ENCODE data around the gene PPHLN1. TPM values are rescaled to one million over a fixed set of nuclear protein-coding genes. Genes with fewer than 3 reads are reported as not detected.

PPHLN1 gene
- total RNA-seq, 1 donor from 2014 or later: 65.3 TPM

- Mint-ChIP-seq H3K27ac (ENCODE audit: unreplicated experiment) (no peak overlapping the region), H3K4me1 (ENCODE audit: low read depth, unreplicated experiment) (peaks cover 23% of the 10 kb centered on the region), H3K36me3 (ENCODE audit: low read depth, unreplicated experiment) (peaks cover 8% of the 10 kb centered on the region), H3K4me3 (ENCODE audit: unreplicated experiment) (no peak overlapping the region), H3K9me3 (ENCODE audit: unreplicated experiment) (peaks cover under 1% of the 10 kb centered on the region), H3K27me3 (ENCODE audit: low read depth, unreplicated experiment) (peaks cover 15% of the 10 kb centered on the region)
- H3K27me3 ChIP-seq (ENCODE audit: insufficient read depth, low read length): no peaks in the 10 kb centered on the region
- no peaks in the 10 kb centered on the region for H3K9me3 ChIP-seq (ENCODE audit: insufficient read depth, low read depth, low read length)
- H3K27ac ChIP-seq (ENCODE audit: low read depth, low read length): no peak overlapping the region
- peaks cover 77% of the 10 kb centered on the region for H3K79me2 ChIP-seq (ENCODE audit: insufficient read depth, low read length)
- H3K9ac ChIP-seq (ENCODE audit: low read length): no peak overlapping the region
- H2AFZ ChIP-seq (ENCODE audit: low read depth, low read length): no peak overlapping the region
- H3K4me2 ChIP-seq (ENCODE audit: low read length): no peak overlapping the region
- no peaks in the 10 kb centered on the region for H3K36me3 ChIP-seq (ENCODE audit: insufficient read depth, low read length)
- H3K4me3 ChIP-seq (ENCODE audit: insufficient read depth, low read depth, low read length): no peak overlapping the region
- peaks cover 72% of the 10 kb centered on the region for H4K20me1 ChIP-seq (ENCODE audit: insufficient read depth, low read length)
- no peak for DNase-seq (ENCODE audit: low read depth)
- no peak for FAIRE-seq
- peaks cover 11% of the 10 kb centered on the region for H3K4me1 ChIP-seq (ENCODE audit: insufficient read depth, low read length)
- TF ChIP-seq CTCF (IDR thresholded peaks at IDR 0.05; ENCODE audit: insufficient read depth, low read depth, low read length) (no peak), EZH2 (IDR thresholded peaks at IDR 0.05; ENCODE audit: insufficient read depth, low read length) (no peak)
Observed at GRCh38 chr12:42486407-42486806, 160.4 kb downstream of the PPHLN1 start.

- H4K20me1 ChIP-seq (ENCODE audit: insufficient read depth, low read length): peaks cover 71% of the 10 kb centered on the region
- TF ChIP-seq EZH2 (IDR thresholded peaks at IDR 0.05; ENCODE audit: insufficient read depth, low read length) (no peak), CTCF (IDR thresholded peaks at IDR 0.05; ENCODE audit: insufficient read depth, low read depth, low read length) (no peak)
- Mint-ChIP-seq H3K27ac (ENCODE audit: unreplicated experiment) (peak overlapping the region; percentile 83), H3K9me3 (ENCODE audit: unreplicated experiment) (peaks cover 1% of the 10 kb centered on the region), H3K4me3 (ENCODE audit: unreplicated experiment) (peak overlapping the region; percentile 62), H3K27me3 (ENCODE audit: low read depth, unreplicated experiment) (peaks cover 15% of the 10 kb centered on the region), H3K36me3 (ENCODE audit: low read depth, unreplicated experiment) (peaks cover 16% of the 10 kb centered on the region), H3K4me1 (ENCODE audit: low read depth, unreplicated experiment) (peaks cover 9% of the 10 kb centered on the region)
- DNase-seq (ENCODE audit: low read depth) (no peak), FAIRE-seq (no peak)
- no peaks in the 10 kb centered on the region for H3K9me3 ChIP-seq (ENCODE audit: insufficient read depth, low read depth, low read length)
- peaks cover 67% of the 10 kb centered on the region for H3K79me2 ChIP-seq (ENCODE audit: insufficient read depth, low read length)
- no peak overlapping the region for H3K9ac ChIP-seq (ENCODE audit: low read length)
- H3K27ac ChIP-seq (ENCODE audit: low read depth, low read length): no peak overlapping the region
- no peak overlapping the region for H2AFZ ChIP-seq (ENCODE audit: low read depth, low read length)
- H3K27me3 ChIP-seq (ENCODE audit: insufficient read depth, low read length): no peaks in the 10 kb centered on the region
- no peaks in the 10 kb centered on the region for H3K4me1 ChIP-seq (ENCODE audit: insufficient read depth, low read length)
- no peaks in the 10 kb centered on the region for H3K36me3 ChIP-seq (ENCODE audit: insufficient read depth, low read length)
- no peak overlapping the region for H3K4me3 ChIP-seq (ENCODE audit: insufficient read depth, low read depth, low read length)
- no peak overlapping the region for H3K4me2 ChIP-seq (ENCODE audit: low read length)
Observed at GRCh38 chr12:42490261-42490842, 164.4 kb downstream of the PPHLN1 start.

Small RNA genes lying within 50 kb of the gene (microRNA-seq; reads per million reads assigned to microRNA genes)
- 1.1 reads per million for gene MIR7851

Other genes with a start within 250 kb of the PPHLN1 start
- gene GXYLT1, start 181.3 kb upstream of the PPHLN1 start, total RNA-seq: 21.4 and 23.1 TPM in 2 replicates
- gene YAF2, start 87.9 kb upstream of the PPHLN1 start, total RNA-seq: 28.6 and 29.3 TPM in 2 replicates
- gene ZCRB1, start 73 bp upstream of the PPHLN1 start, total RNA-seq: 45.8 and 50.7 TPM in 2 replicates